GM23248 (cell line): ENCODE measurements around the gene TRAPPC11. TPM values are rescaled to one million over a fixed set of nuclear protein-coding genes. Genes with fewer than 3 reads are reported as not detected.

Source experiments
- DNase-seq: peaks from one replicate; pipeline ENCODE4 v3.0.0-alpha.2; 2015
- H2AFZ ChIP-seq: fragments of 200-600 bp; sonication (generic); 2 replicates; pipeline ENCODE4 v1.6.1; 2016; ENCODE audit warnings: antibody characterized with exemption
- H3F3A ChIP-seq: fragments of 200-600 bp; sonication (generic); 2 replicates; pipeline ENCODE4 v1.6.1; 2016; ENCODE audit warnings: mild to moderate bottlenecking, antibody characterized with exemption, mixed run types; ENCODE audit not compliant: insufficient read depth
- H3K27ac ChIP-seq: fragments of 200-600 bp; sonication (generic); 2 replicates; pipeline ENCODE4 v1.5.1; 2016; ENCODE audit warnings: mild to moderate bottlenecking
- H3K27me3 ChIP-seq: fragments of 200-600 bp; sonication (generic); replicated peaks from 2 replicates; pipeline ENCODE4 v1.6.1; 2016; ENCODE audit warnings: mild to moderate bottlenecking; ENCODE audit not compliant: insufficient read depth
- H3K36me3 ChIP-seq: fragments of 200-600 bp; sonication (generic); 2 replicates; pipeline ENCODE4 v1.6.1; 2016; ENCODE audit warnings: low read depth, mild to moderate bottlenecking
- H3K4me1 ChIP-seq: fragments of 200-600 bp; sonication (generic); 2 replicates; pipeline ENCODE4 v1.6.1; 2016; ENCODE audit warnings: mild to moderate bottlenecking; ENCODE audit not compliant: insufficient read depth
- H3K4me2 ChIP-seq: fragments of 200-600 bp; sonication (generic); one replicate; pipeline ENCODE4 v1.6.1; 2016; ENCODE audit warnings: mild to moderate bottlenecking; ENCODE audit not compliant: unreplicated experiment
- H3K4me3 ChIP-seq: fragments of 200-600 bp; sonication (generic); 2 replicates; pipeline ENCODE4 v1.5.1; 2016; ENCODE audit warnings: mild to moderate bottlenecking
- H3K79me2 ChIP-seq: fragments of 200-600 bp; sonication (generic); 2 replicates; pipeline ENCODE4 v1.6.1; 2016; ENCODE audit warnings: mild to moderate bottlenecking; ENCODE audit not compliant: insufficient read depth
- H3K9ac ChIP-seq: fragments of 200-600 bp; sonication (generic); 2 replicates; pipeline ENCODE4 v1.6.1; 2016; ENCODE audit warnings: mild to moderate bottlenecking
- H3K9me2 ChIP-seq: fragments of 200-600 bp; sonication (generic); 2 replicates; pipeline ENCODE4 v1.6.1; 2016; ENCODE audit warnings: mixed run types, mild to moderate bottlenecking, moderate library complexity; ENCODE audit not compliant: insufficient read depth
- H3K9me3 ChIP-seq: fragments of 200-600 bp; sonication (generic); one replicate; pipeline ENCODE4 v1.6.1; 2017; ENCODE audit warnings: low read depth
- H4K20me1 ChIP-seq: fragments of 200-600 bp; sonication (generic); 2 replicates; pipeline ENCODE4 v1.6.0; 2016; ENCODE audit not compliant: insufficient read depth
- EZH2 ChIP-seq: fragments of 200-600 bp; sonication (generic); IDR thresholded peaks from 2 replicates; pipeline ENCODE4 v1.6.1; 2018; ENCODE audit warnings: antibody characterized with exemption, mild to moderate bottlenecking; ENCODE audit not compliant: insufficient read depth, poor library complexity, severe bottlenecking
- EZH2phosphoT487 ChIP-seq: fragments of 200-600 bp; sonication (generic); IDR thresholded peaks from 2 replicates; pipeline ENCODE4 v1.6.1; 2018; ENCODE audit warnings: antibody characterized with exemption, moderate library complexity, mild to moderate bottlenecking, low read depth; ENCODE audit not compliant: insufficient read depth
- WGBS, 2 experiments: methylation state at CpG; one replicate each; pipeline ENCODE4 v1.1.6; 2015 to 2017; ENCODE audit warnings: low lambda C conversion rate in 2 of 2, low coverage in 1 of 2; ENCODE audit errors: missing lambda C conversion rate in 2 of 2; 5-methylcytosine and 5-hydroxymethylcytosine counted together
- in situ Hi-C: fragments of 300-500 bp; cut with MboI; formaldehyde crosslinking; loops from 2 replicates; pipeline ENCODE4 v1.15.0; 2020
- polyA plus RNA-seq: library from polyadenylated mRNA; unstranded; fragments of >200 nt; fragmentation: Nextera tagmentation; extraction: Ambion mirVana; gene quantifications from 2 replicates; pipeline ENCODE4 v1.2.1, GENCODE V29; 2016
- total RNA-seq: library from RNA; depleted of rRNA; stranded (reverse); fragments of >200 nt; shearing (Covaris generic); gene quantifications from 2 replicates; pipeline ENCODE4 v1.2.3, GENCODE V29; 2014

TRAPPC11 gene
- total and polyA plus RNA-seq, 2 experiments from 2014 or later = 17.2 to 33.9 TPM

GRCh38 chr4:183674153-183674552, 15.1 kb downstream of the TRAPPC11 start:
- Histone ChIP-seq H2AFZ (no peak overlapping the region), H3K4me2 (no peak overlapping the region), H3K4me1 (peaks cover 5% of the 10 kb centered on the region; the same call in 1 of the 2 replicates), H3K9ac (no peak overlapping the region), H3F3A (no peaks in the 10 kb centered on the region), H3K9me3 (no peaks in the 10 kb centered on the region), H4K20me1 (no peaks in the 10 kb centered on the region), H3K27ac (no peak overlapping the region), H3K79me2 (no peaks in the 10 kb centered on the region), H3K9me2 (no peaks in the 10 kb centered on the region), H3K36me3 (peaks cover 50% of the 10 kb centered on the region), H3K4me3 (no peak overlapping the region), H3K27me3 (no peaks in the 10 kb centered on the region)
- in situ Hi-C loops = no loop called here
- TF ChIP-seq EZH2 (no peak), EZH2phosphoT487 (no peak)
- no peak for DNase-seq
- 98 to 99% methylated on average over 3 of the region's 3 CpGs for WGBS, 2 experiments

GRCh38 chr4:183675625-183676024, 16.5 kb downstream of the TRAPPC11 start:
- H3K27me3 ChIP-seq = no peaks in the 10 kb centered on the region
- H3K4me3 ChIP-seq = no peak overlapping the region
- H3K9me3 ChIP-seq = no peaks in the 10 kb centered on the region
- no peak overlapping the region for H3K4me2 ChIP-seq
- peak overlapping the region; percentile 24; the same call in 1 of the 2 replicates for H3K27ac ChIP-seq
- peaks cover 5% of the 10 kb centered on the region; the same call in 1 of the 2 replicates for H3K4me1 ChIP-seq
- no peaks in the 10 kb centered on the region for H3K9me2 ChIP-seq
- H2AFZ ChIP-seq = no peak overlapping the region
- in situ Hi-C loops = no loop called here
- no peaks in the 10 kb centered on the region for H3F3A ChIP-seq
- 70 to 74% methylated on average over 4 of the region's 4 CpGs for WGBS, 2 experiments
- no peaks in the 10 kb centered on the region for H3K79me2 ChIP-seq
- no peaks in the 10 kb centered on the region for H4K20me1 ChIP-seq
- DNase-seq = peak; percentile 50
- no peak for TF ChIP-seq EZH2phosphoT487
- no peak for TF ChIP-seq EZH2
- H3K36me3 ChIP-seq = peaks cover 46% of the 10 kb centered on the region
- H3K9ac ChIP-seq = 0 out of 2 replicates have a peak overlapping the region, but pooled peaks have one; percentile 18

GRCh38 chr4:183681119-183681518, 22.0 kb downstream of the TRAPPC11 start:
- WGBS, 2 experiments = 75 to 77% methylated on average over 4 of the region's 4 CpGs
- no peak for DNase-seq
- in situ Hi-C loops = no loop called here

GRCh38 chr4:183686461-183686860, 27.4 kb downstream of the TRAPPC11 start:
- no peak overlapping the region for H3K27ac ChIP-seq
- H3K36me3 ChIP-seq = peaks cover 82% of the 10 kb centered on the region
- H2AFZ ChIP-seq = no peak overlapping the region
- no peaks in the 10 kb centered on the region for H3K9me3 ChIP-seq
- 98 to 100% methylated on average over 2 of the region's 2 CpGs for WGBS, 2 experiments
- H3K4me3 ChIP-seq = no peak overlapping the region
- H3K79me2 ChIP-seq = no peaks in the 10 kb centered on the region
- H3F3A ChIP-seq = no peaks in the 10 kb centered on the region
- TF ChIP-seq EZH2 = no peak
- TF ChIP-seq EZH2phosphoT487 = no peak
- H3K4me1 ChIP-seq = no peaks in the 10 kb centered on the region
- no peaks in the 10 kb centered on the region for H3K27me3 ChIP-seq
- H4K20me1 ChIP-seq = no peaks in the 10 kb centered on the region
- H3K9me2 ChIP-seq = no peaks in the 10 kb centered on the region
- DNase-seq = no peak
- H3K4me2 ChIP-seq = no peak overlapping the region
- in situ Hi-C loops = no loop called here
- no peak overlapping the region for H3K9ac ChIP-seq

More at GRCh38 chr4:183681119-183681518, 22.0 kb downstream of the TRAPPC11 start:
- TF ChIP-seq EZH2phosphoT487 (no peak), EZH2 (no peak)
- no peaks in the 10 kb centered on the region for H3K9me3 ChIP-seq
- H3K4me2 ChIP-seq = no peak overlapping the region
- no peak overlapping the region for H3K9ac ChIP-seq
- no peak overlapping the region for H2AFZ ChIP-seq
- no peaks in the 10 kb centered on the region for H3K27me3 ChIP-seq
- H3K9me2 ChIP-seq = no peaks in the 10 kb centered on the region
- no peaks in the 10 kb centered on the region for H4K20me1 ChIP-seq
- no peaks in the 10 kb centered on the region for H3K79me2 ChIP-seq
- no peaks in the 10 kb centered on the region for H3K4me1 ChIP-seq
- peaks cover 76% of the 10 kb centered on the region for H3K36me3 ChIP-seq
- H3F3A ChIP-seq = no peaks in the 10 kb centered on the region
- H3K27ac ChIP-seq = no peak overlapping the region
- H3K4me3 ChIP-seq = no peak overlapping the region

GRCh38 chr4:183688216-183688615, 29.1 kb downstream of the TRAPPC11 start:
- Histone ChIP-seq H3K27me3 (no peaks in the 10 kb centered on the region), H3K79me2 (no peaks in the 10 kb centered on the region), H3K4me3 (no peak overlapping the region), H3K9ac (no peak overlapping the region), H3K9me3 (no peaks in the 10 kb centered on the region), H3K9me2 (no peaks in the 10 kb centered on the region), H3K36me3 (peaks cover 80% of the 10 kb centered on the region), H4K20me1 (no peaks in the 10 kb centered on the region), H3K4me1 (no peaks in the 10 kb centered on the region), H2AFZ (no peak overlapping the region), H3K4me2 (no peak overlapping the region), H3F3A (no peaks in the 10 kb centered on the region), H3K27ac (no peak overlapping the region)
- 92 to 95% methylated on average over 6 of the region's 6 CpGs for whole genome bisulfite sequencing, 2 experiments
- TF ChIP-seq EZH2phosphoT487 (no peak), EZH2 (no peak)
- in situ Hi-C loops = no loop called here
- no peak for DNase-seq
